ENCODE measurements around the gene CRTAC1. TPM values are rescaled to one million over a fixed set of nuclear protein-coding genes. Genes with fewer than 3 reads are reported as not detected.

The CRTAC1 gene
- total and polyA plus RNA-seq, 2 donors (not counting 3 experiments of a cell fraction or from before 2014, with no cell fraction given), result 1.4 to 3.0 TPM

DNA sequence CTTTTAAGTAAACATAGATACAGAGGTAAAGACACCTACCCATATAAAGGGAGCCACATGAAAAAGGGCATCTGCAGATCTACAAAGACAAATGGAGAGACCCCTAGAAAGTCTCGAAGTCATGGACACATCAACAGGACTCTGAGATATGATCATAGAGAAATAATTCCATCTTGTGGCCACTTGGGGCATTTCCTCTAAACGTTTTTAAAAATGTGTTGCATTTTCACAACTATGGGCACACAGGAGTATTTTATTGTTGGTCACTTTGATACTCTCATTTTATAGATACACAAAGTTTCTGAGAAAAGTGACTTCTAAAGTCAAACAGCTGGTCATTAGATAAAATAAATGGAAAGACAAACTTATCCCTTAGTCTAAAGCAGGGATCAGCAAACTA, 87.1 kb downstream of the CRTAC1 start:
- H3K4me1 ChIP-seq (ENCODE audit: control insufficient read depth, extremely low read depth, insufficient read depth, low read length), result no peaks in the 10 kb centered on the region

DNA sequence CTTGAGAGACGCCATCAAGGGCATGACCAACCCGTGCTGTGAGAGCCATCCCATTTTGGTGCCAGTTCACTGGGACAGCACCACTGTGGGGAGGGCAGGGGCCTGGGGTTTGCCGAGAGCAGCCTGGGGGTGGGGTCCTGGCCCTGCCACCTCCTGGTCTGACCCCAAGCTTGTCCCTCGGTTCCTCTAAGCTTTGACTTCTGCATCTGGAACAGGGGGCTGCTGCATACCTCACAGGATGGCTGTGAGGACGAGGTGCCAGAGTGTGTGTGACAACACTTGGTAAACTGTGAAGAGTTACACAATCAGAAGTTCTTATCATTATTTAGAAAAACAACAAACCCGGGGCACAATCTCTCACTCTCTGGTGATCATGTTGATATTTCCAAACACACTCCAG, 89.9 kb downstream of the CRTAC1 start:
- no peaks in the 10 kb centered on the region for H3K36me3 ChIP-seq (ENCODE audit: control insufficient read depth in 2 of 2, extremely low read depth in 1 of 2, insufficient read depth in 2 of 2, low read length in 2 of 2)
- no peaks in the 10 kb centered on the region for H3K4me1 ChIP-seq (ENCODE audit: control insufficient read depth, extremely low read depth, insufficient read depth, low read length)
- H3K4me3 ChIP-seq (replicated peaks in 1 of 3; ENCODE audit: insufficient read depth in 1 of 3, low read depth in 1 of 3, low read length in 3 of 3), result no peak overlapping the region
- no TSS peak for BruUV-seq (replicated peaks)
- no peaks in the 10 kb centered on the region for H4K20me1 ChIP-seq (replicated peaks; ENCODE audit: control insufficient read depth, extremely low read depth, insufficient read depth, low read length)
- H3K9me1 ChIP-seq (replicated peaks; ENCODE audit: control insufficient read depth, extremely low read depth, insufficient read depth, low read length), result no peaks in the 10 kb centered on the region
- H3K27ac ChIP-seq (ENCODE audit: insufficient read depth, low read depth, low read length), result no peak overlapping the region
- no peak overlapping the region for H2AFZ ChIP-seq (ENCODE audit: low read depth, low read length)
- intact Hi-C loops (cut with micrococcal nuclease), result no loop called here
- H3K79me2 ChIP-seq (ENCODE audit: control insufficient read depth, insufficient read depth, low read length), result no peaks in the 10 kb centered on the region
- no peak overlapping the region for H3K9ac ChIP-seq (replicated peaks; ENCODE audit: extremely low read depth, insufficient read depth, low read length)
- no peaks in the 10 kb centered on the region for H3K9me3 ChIP-seq (replicated peaks; ENCODE audit: control insufficient read depth, insufficient read depth, low read length)
- H3K4me2 ChIP-seq (ENCODE audit: insufficient read depth, low read length), result no peak overlapping the region
- TF ChIP-seq GATA2 (IDR thresholded peaks at IDR 0.05; ENCODE audit: insufficient read depth, insufficient read length, low read depth, low read length) (no peak), EZH2 (IDR thresholded peaks at IDR 0.05; ENCODE audit: borderline replicate concordance, low read depth, low read length, severe bottlenecking) (no peak), MYC (IDR thresholded peaks at IDR 0.05; ENCODE audit: low read depth, low read length) (no peak), FOS (IDR thresholded peaks at IDR 0.05; ENCODE audit: borderline replicate concordance, insufficient read depth, low read length) (no peak), POLR2AphosphoS5 (IDR thresholded peaks at IDR 0.05; ENCODE audit: insufficient read depth, low read depth, low read length) (no peak), POLR2A (IDR thresholded peaks at IDR 0.05; ENCODE audit: low read depth, low read length) (no peak), JUN (IDR thresholded peaks at IDR 0.05; ENCODE audit: borderline replicate concordance, insufficient read depth, insufficient read length, low read depth) (no peak)
- TF ChIP-seq, protein P1, sequence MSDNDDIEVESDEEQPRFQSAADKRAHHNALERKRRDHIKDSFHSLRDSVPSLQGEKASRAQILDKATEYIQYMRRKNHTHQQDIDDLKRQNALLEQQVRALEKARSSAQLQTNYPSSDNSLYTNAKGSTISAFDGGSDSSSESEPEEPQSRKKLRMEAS (IDR thresholded peaks at IDR 0.05; ENCODE audit: insufficient read depth, insufficient read length), result no peak
- TF ChIP-seq, protein P2, sequence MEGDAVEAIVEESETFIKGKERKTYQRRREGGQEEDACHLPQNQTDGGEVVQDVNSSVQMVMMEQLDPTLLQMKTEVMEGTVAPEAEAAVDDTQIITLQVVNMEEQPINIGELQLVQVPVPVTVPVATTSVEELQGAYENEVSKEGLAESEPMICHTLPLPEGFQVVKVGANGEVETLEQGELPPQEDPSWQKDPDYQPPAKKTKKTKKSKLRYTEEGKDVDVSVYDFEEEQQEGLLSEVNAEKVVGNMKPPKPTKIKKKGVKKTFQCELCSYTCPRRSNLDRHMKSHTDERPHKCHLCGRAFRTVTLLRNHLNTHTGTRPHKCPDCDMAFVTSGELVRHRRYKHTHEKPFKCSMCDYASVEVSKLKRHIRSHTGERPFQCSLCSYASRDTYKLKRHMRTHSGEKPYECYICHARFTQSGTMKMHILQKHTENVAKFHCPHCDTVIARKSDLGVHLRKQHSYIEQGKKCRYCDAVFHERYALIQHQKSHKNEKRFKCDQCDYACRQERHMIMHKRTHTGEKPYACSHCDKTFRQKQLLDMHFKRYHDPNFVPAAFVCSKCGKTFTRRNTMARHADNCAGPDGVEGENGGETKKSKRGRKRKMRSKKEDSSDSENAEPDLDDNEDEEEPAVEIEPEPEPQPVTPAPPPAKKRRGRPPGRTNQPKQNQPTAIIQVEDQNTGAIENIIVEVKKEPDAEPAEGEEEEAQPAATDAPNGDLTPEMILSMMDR (IDR thresholded peaks at IDR 0.05; ENCODE audit: extremely low read depth in 1 of 2, insufficient read depth in 1 of 2, low read depth in 1 of 2, low read length in 2 of 2), result no peak
- ChIA-PET CTCF (no interaction called here), POLR2A (interaction anchor here (0.6 kb wide), 1 partner anchor 123 kb away, joined by 5 read pairs; no protein-coding TSS in a partner anchor)
- no peak for DNase-seq (ENCODE audit: low read depth, low spot score)
- dilution Hi-C loops (cut with MboI; ENCODE audit: extremely low pct_ligation_motif_present, low sequenced_read_pairs), result no loop called here
- no peak for FAIRE-seq
- H3K27me3 ChIP-seq (ENCODE audit: control insufficient read depth in 2 of 2, insufficient read depth in 2 of 2, low read length in 2 of 2), result no peaks in the 10 kb centered on the region

More for the DNA sequence above, 87.1 kb downstream of the CRTAC1 start:
- Histone ChIP-seq H3K36me3 (ENCODE audit: control insufficient read depth in 2 of 2, extremely low read depth in 1 of 2, insufficient read depth in 2 of 2, low read length in 2 of 2) (no peaks in the 10 kb centered on the region), H3K4me2 (ENCODE audit: insufficient read depth, low read length) (no peak overlapping the region), H3K79me2 (ENCODE audit: control insufficient read depth, insufficient read depth, low read length) (no peaks in the 10 kb centered on the region), H3K9me3 (replicated peaks; ENCODE audit: control insufficient read depth, insufficient read depth, low read length) (no peaks in the 10 kb centered on the region), H3K27me3 (ENCODE audit: control insufficient read depth in 2 of 2, insufficient read depth in 2 of 2, low read length in 2 of 2) (no peaks in the 10 kb centered on the region), H2AFZ (ENCODE audit: low read depth, low read length) (no peak overlapping the region), H3K9ac (replicated peaks; ENCODE audit: extremely low read depth, insufficient read depth, low read length) (no peak overlapping the region), H3K27ac (ENCODE audit: insufficient read depth, low read depth, low read length) (no peak overlapping the region), H3K9me1 (replicated peaks; ENCODE audit: control insufficient read depth, extremely low read depth, insufficient read depth, low read length) (no peaks in the 10 kb centered on the region), H3K4me3 (replicated peaks in 1 of 3; ENCODE audit: insufficient read depth in 1 of 3, low read depth in 1 of 3, low read length in 3 of 3) (no peak overlapping the region), H4K20me1 (replicated peaks; ENCODE audit: control insufficient read depth, extremely low read depth, insufficient read depth, low read length) (no peaks in the 10 kb centered on the region)
- FAIRE-seq (no peak), DNase-seq (ENCODE audit: low read depth, low spot score) (no peak)
- ChIA-PET CTCF (no interaction called here), POLR2A (no interaction called here)
- dilution Hi-C loops (cut with MboI; ENCODE audit: extremely low pct_ligation_motif_present, low sequenced_read_pairs) (no loop called here), intact Hi-C loops (cut with micrococcal nuclease) (no loop called here)
- TF ChIP-seq POLR2AphosphoS5 (IDR thresholded peaks at IDR 0.05; ENCODE audit: insufficient read depth, low read depth, low read length) (no peak), FOS (IDR thresholded peaks at IDR 0.05; ENCODE audit: borderline replicate concordance, insufficient read depth, low read length) (no peak), MYC (IDR thresholded peaks at IDR 0.05; ENCODE audit: low read depth, low read length) (no peak), POLR2A (IDR thresholded peaks at IDR 0.05; ENCODE audit: low read depth, low read length) (no peak), GATA2 (IDR thresholded peaks at IDR 0.05; ENCODE audit: insufficient read depth, insufficient read length, low read depth, low read length) (no peak), EZH2 (IDR thresholded peaks at IDR 0.05; ENCODE audit: borderline replicate concordance, low read depth, low read length, severe bottlenecking) (no peak)
- TF ChIP-seq, protein P2 (IDR thresholded peaks at IDR 0.05; ENCODE audit: extremely low read depth in 1 of 2, insufficient read depth in 1 of 2, low read depth in 1 of 2, low read length in 2 of 2), result no peak
- BruUV-seq (replicated peaks), result no TSS peak
